ENCODE data around the gene STYXL2.

GRCh38 chr1:167117225-167117624 is 23.4 kb downstream of the STYXL2 start:
- TF ChIP-seq EZH2 (IDR thresholded peaks at IDR 0.05; ENCODE audit: borderline replicate concordance, low read length): no peak
- TF ChIP-seq CTCF (IDR thresholded peaks at IDR 0.05; ENCODE audit: low read length): no peak

Measured in OCI-LY1 (cell line).